ENCODE data around the gene CMSS1. TPM values are rescaled to one million over a fixed set of nuclear protein-coding genes. Genes with fewer than 3 reads are reported as not detected.

CMSS1 gene
- total RNA-seq, 1 experiment from 2014 or later, result 64.1 TPM

- Histone ChIP-seq H3K36me3 (ENCODE audit: control insufficient read depth in 1 of 2, insufficient read depth in 2 of 2, low read length in 2 of 2) (no peaks in the 10 kb centered on the region), H3K27ac (ENCODE audit: low read depth, low read length) (no peak overlapping the region), H3K9me2 (ENCODE audit: insufficient read depth) (no peaks in the 10 kb centered on the region), H4K20me1 (ENCODE audit: insufficient read depth) (peaks cover 5% of the 10 kb centered on the region; the same call in 1 of the 2 replicates), H2AFZ (ENCODE audit: low read depth, low read length, poor library complexity, severe bottlenecking) (no peak overlapping the region), H3K9ac (ENCODE audit: low read length) (no peak overlapping the region), H3K4me2 (ENCODE audit: low read length) (no peak overlapping the region), H3K4me1 (ENCODE audit: control insufficient read depth in 1 of 2, insufficient read depth in 2 of 2, low read length in 2 of 2) (peaks cover 0 to 4% of the 10 kb centered on the region in 2 experiments; a peak in 1 of 4 replicates), H3K9me3 (ENCODE audit: control insufficient read depth in 1 of 2, insufficient read depth in 1 of 2, low read depth in 1 of 2, low read length in 2 of 2) (no peaks in the 10 kb centered on the region), H3K79me2 (ENCODE audit: insufficient read depth, low read length) (no peaks in the 10 kb centered on the region), H3K27me3 (ENCODE audit: insufficient read depth, low read length) (no peaks in the 10 kb centered on the region), H3K4me3 (replicated peaks in 1 of 2; ENCODE audit: low read depth in 1 of 2, low read length in 2 of 2) (no peak overlapping the region)
- RAD21 ChIA-PET (ENCODE audit: low non-redundant PET in 1 of 2, low total read pairs in 2 of 2, uncharacterized antibody in 2 of 2, unreplicated experiment in 2 of 2), result no interaction called here
- POLR2A ChIA-PET, result no interaction called here
- CTCF ChIA-PET, result no interaction called here
- no TSS peak for BruUV-seq (replicated peaks)
- DNase-seq (ENCODE audit: low read depth, low spot score) (no peak), ATAC-seq (no peak)
- intact Hi-C loops (cut with micrococcal nuclease), result no loop called here
- TF ChIP-seq ZBTB33 (IDR thresholded peaks at IDR 0.05; ENCODE audit: extremely low read depth, insufficient replicate concordance, low read length) (no peak), SRF (IDR thresholded peaks at IDR 0.05; ENCODE audit: low read depth) (no peak), CBX3 (IDR thresholded peaks at IDR 0.05; ENCODE audit: low read depth) (no peak)
Observed at GRCh38 chr3:99982650-99983049, 165.0 kb downstream of the CMSS1 start.

DNA sequence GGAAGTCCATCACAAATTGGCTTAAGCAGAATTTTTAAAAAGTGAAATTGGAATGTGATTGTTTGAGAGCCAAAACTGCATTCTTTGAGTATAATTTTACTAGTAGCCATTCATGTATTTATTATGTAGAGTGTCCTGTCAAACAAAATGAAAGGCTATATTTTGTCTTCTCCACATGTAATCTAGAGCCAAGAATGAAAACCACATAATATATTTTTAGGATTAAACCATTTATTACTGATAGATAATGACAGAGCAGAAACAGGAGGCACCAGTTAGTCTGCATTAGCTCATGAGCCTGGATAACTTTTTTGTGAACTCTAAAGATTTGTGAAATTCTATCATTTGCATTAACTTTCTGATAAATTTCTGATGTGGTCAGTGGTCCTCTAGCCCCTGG, 166.5 kb downstream of the CMSS1 start:
- intact Hi-C loops (cut with micrococcal nuclease), result no loop called here
- BruUV-seq (replicated peaks), result no TSS peak
- Histone ChIP-seq H3K9ac (ENCODE audit: low read length) (no peak overlapping the region), H3K79me2 (ENCODE audit: insufficient read depth, low read length) (no peaks in the 10 kb centered on the region), H3K9me2 (ENCODE audit: insufficient read depth) (no peaks in the 10 kb centered on the region), H4K20me1 (ENCODE audit: insufficient read depth) (peaks cover 5% of the 10 kb centered on the region; the same call in 1 of the 2 replicates), H3K9me3 (ENCODE audit: control insufficient read depth in 1 of 2, insufficient read depth in 1 of 2, low read depth in 1 of 2, low read length in 2 of 2) (no peaks in the 10 kb centered on the region), H3K4me1 (ENCODE audit: control insufficient read depth in 1 of 2, insufficient read depth in 2 of 2, low read length in 2 of 2) (no peaks in the 10 kb centered on the region; a peak in 1 of 4 replicates), H3K4me2 (ENCODE audit: low read length) (no peak overlapping the region), H3K4me3 (replicated peaks in 1 of 2; ENCODE audit: low read depth in 1 of 2, low read length in 2 of 2) (no peak overlapping the region), H3K27me3 (ENCODE audit: insufficient read depth, low read length) (no peaks in the 10 kb centered on the region), H3K36me3 (ENCODE audit: control insufficient read depth in 1 of 2, insufficient read depth in 2 of 2, low read length in 2 of 2) (no peaks in the 10 kb centered on the region), H2AFZ (ENCODE audit: low read depth, low read length, poor library complexity, severe bottlenecking) (no peak overlapping the region), H3K27ac (ENCODE audit: low read depth, low read length) (no peak overlapping the region)
- DNase-seq (ENCODE audit: low read depth, low spot score) (no peak), ATAC-seq (no peak)
- no peak for TF ChIP-seq EZH2phosphoT487 (IDR thresholded peaks at IDR 0.05; ENCODE audit: borderline replicate concordance)
- no peak for TF ChIP-seq YY1 (IDR thresholded peaks at IDR 0.05; ENCODE audit: extremely low read depth, insufficient replicate concordance, low read depth, low read length)
- no peak for TF ChIP-seq ATF3 (IDR thresholded peaks at IDR 0.05)
- TF ChIP-seq ELF1 (IDR thresholded peaks at IDR 0.05; ENCODE audit: borderline replicate concordance, low read depth), result no peak
- TF ChIP-seq ZNF274 (IDR thresholded peaks at IDR 0.05; ENCODE audit: low read depth, low read length), result no peak
- TF ChIP-seq ZFX (IDR thresholded peaks at IDR 0.05), result no peak
- TF ChIP-seq EZH2 (IDR thresholded peaks at IDR 0.05), result no peak
- TF ChIP-seq CBX3 (IDR thresholded peaks at IDR 0.05; ENCODE audit: low read depth), result no peak
- TF ChIP-seq POLR2A (IDR thresholded peaks at IDR 0.05; ENCODE audit: borderline replicate concordance, extremely low read depth, insufficient read depth, insufficient read length), result no peak
- no peak for TF ChIP-seq EGR1 (IDR thresholded peaks at IDR 0.05; ENCODE audit: low read depth)
- TF ChIP-seq FOSL1 (IDR thresholded peaks at IDR 0.05; ENCODE audit: low read depth), result no peak
- no peak for TF ChIP-seq REST (IDR thresholded peaks at IDR 0.05; ENCODE audit: low read depth)
- no peak for TF ChIP-seq SP1 (IDR thresholded peaks at IDR 0.05; ENCODE audit: low read depth)
- TF ChIP-seq TCF7L2 (IDR thresholded peaks at IDR 0.05; ENCODE audit: borderline replicate concordance, extremely low read depth, insufficient read depth, insufficient read length), result no peak
- ChIA-PET POLR2A (no interaction called here), CTCF (no interaction called here), RAD21 (ENCODE audit: low non-redundant PET in 1 of 2, low total read pairs in 2 of 2, uncharacterized antibody in 2 of 2, unreplicated experiment in 2 of 2) (no interaction called here)
